H1 (cell line): Measurements from ENCODE around the gene CCBE1. TPM values are rescaled to one million over a fixed set of nuclear protein-coding genes. Genes with fewer than 3 reads are reported as not detected.

Experiments used
- CTCF ChIA-PET: fragments of 300-600 bp; sonication (Branson Sonifier 250); formaldehyde crosslinking; loops from one replicate; lab custom pipeline; 2021; ENCODE audit not compliant: partially characterized antibody; lab: Charles Lee
- POLR2A ChIA-PET: fragments of 300-600 bp; sonication (Branson Sonifier 250); formaldehyde crosslinking; loops from one replicate; lab custom pipeline; 2021; ENCODE audit warnings: inconsistent platforms; ENCODE audit not compliant: partially characterized antibody; lab: Charles Lee
- DNase-seq, 2 experiments: peaks; one replicate each; pipeline versions ENCODE4 v3.0.0 to v3.0.0-alpha.2; 2010 to 2022; ENCODE audit warnings: low spot score in 2 of 2, low read depth in 1 of 2, mixed read lengths in 1 of 2
- FAIRE-seq: peaks from 2 replicates; lab custom pipeline; 2011; peaks lifted over from hg19 to GRCh38; lab: Jason Lieb, UNC
- H2AFZ ChIP-seq: 2 replicates; pipeline ENCODE4 v1.8.1; 2012; ENCODE audit warnings: low read length, inconsistent platforms
- H2AK5ac ChIP-seq: 2 replicates; pipeline ENCODE4 v1.6.1; 2013; ENCODE audit warnings: low read depth, low read length
- H2BK120ac ChIP-seq: replicated peaks from 2 replicates; pipeline ENCODE3; 2013; ENCODE audit warnings: low read depth, low read length, inconsistent platforms
- H2BK12ac ChIP-seq: 2 replicates; pipeline ENCODE4 v1.6.1; 2013; ENCODE audit warnings: low read depth, low read length
- H2BK15ac ChIP-seq: 2 replicates; pipeline ENCODE4 v1.6.1; 2013; ENCODE audit warnings: low read length
- H2BK20ac ChIP-seq: 2 replicates; pipeline ENCODE4 v1.6.1; 2013; ENCODE audit warnings: low read length
- H2BK5ac ChIP-seq: 2 replicates; pipeline ENCODE4 v1.6.1; 2013; ENCODE audit warnings: low read depth, low read length
- H3K14ac ChIP-seq: 2 replicates; pipeline ENCODE4 v1.6.1; 2013; ENCODE audit warnings: inconsistent platforms; ENCODE audit not compliant: insufficient read length
- H3K18ac ChIP-seq: 2 replicates; pipeline ENCODE4 v1.6.1; 2013; ENCODE audit warnings: low read length; ENCODE audit errors: extremely low read depth
- H3K23ac ChIP-seq: 2 replicates; pipeline ENCODE4 v1.6.1; 2013; ENCODE audit warnings: inconsistent platforms; ENCODE audit not compliant: insufficient read length
- H3K23me2 ChIP-seq: 2 replicates; pipeline ENCODE4 v1.6.1; 2013; ENCODE audit warnings: low read depth, low read length
- H3K27ac ChIP-seq: 2 replicates; pipeline ENCODE4 v1.6.1; 2011; ENCODE audit warnings: low read depth, low read length, inconsistent platforms
- H3K27me3 ChIP-seq, 4 experiments: replicated peaks in 1 of 4; 1 replicate in 1 of 4; 2 replicates in 3 of 4; pipeline versions ENCODE4 v1.6.1 to v1.8.1; 2011 to 2013; ENCODE audit warnings: low read length in 3 of 4, mild to moderate bottlenecking in 3 of 4, inconsistent platforms in 2 of 4, mixed read lengths in 2 of 4, moderate library complexity in 1 of 4; ENCODE audit not compliant: control insufficient read depth in 3 of 4, insufficient read depth in 3 of 4; ENCODE audit errors: extremely low read depth in 1 of 4
- H3K36me3 ChIP-seq, 4 experiments: 2 replicates each; pipeline versions ENCODE4 v1.6.1 to v1.8.1; 2011 to 2013; ENCODE audit warnings: mild to moderate bottlenecking in 4 of 4, low read length in 3 of 4, moderate library complexity in 2 of 4, control low read depth in 1 of 4, inconsistent platforms in 1 of 4; ENCODE audit not compliant: insufficient read depth in 4 of 4, control insufficient read depth in 2 of 4
- H3K4ac ChIP-seq: replicated peaks from 2 replicates; pipeline ENCODE3; 2013; ENCODE audit warnings: low read length, low read depth, mixed read lengths, inconsistent platforms; ENCODE audit not compliant: insufficient read length
- H3K4me1 ChIP-seq, 4 experiments: replicated peaks in 1 of 4; 1 replicate in 1 of 4; 2 replicates in 3 of 4; pipeline versions ENCODE4 v1.6.1 to v1.8.1; 2011 to 2013; ENCODE audit warnings: low read length in 3 of 4, inconsistent platforms in 2 of 4, mixed read lengths in 1 of 4; ENCODE audit not compliant: insufficient read depth in 4 of 4, control insufficient read depth in 3 of 4
- H3K4me2 ChIP-seq, 2 experiments: 2 replicates each; pipeline versions ENCODE4 v1.6.1 to v1.8.1; 2011 to 2013; ENCODE audit warnings: low read depth in 2 of 2, low read length in 2 of 2, control low read depth in 1 of 2, inconsistent platforms in 1 of 2, mild to moderate bottlenecking in 1 of 2; ENCODE audit not compliant: insufficient read depth in 1 of 2
- H3K4me3 ChIP-seq, 4 experiments: fragments of 200-600, 300-600 bp in 1 of 4; sonication (generic), shearing (Covaris generic), sonication (Bioruptor Twin) in 1 of 4; 2 replicates each; pipeline versions ENCODE4 v1.5.1 to v1.8.1; 2011 to 2016; ENCODE audit warnings: low read length in 4 of 4, low read depth in 3 of 4, control low read depth in 2 of 4, inconsistent platforms in 2 of 4, mild to moderate bottlenecking in 2 of 4, mixed read lengths in 1 of 4, moderate library complexity in 1 of 4; ENCODE audit not compliant: insufficient read depth in 2 of 4; ENCODE audit errors: extremely low read depth in 1 of 4
- H3K56ac ChIP-seq: replicated peaks from 2 replicates; pipeline ENCODE3; 2013; ENCODE audit warnings: low read depth, mild to moderate bottlenecking, mixed read lengths, low read length, inconsistent platforms; ENCODE audit not compliant: insufficient read length
- H3K79me1 ChIP-seq: 2 replicates; pipeline ENCODE4 v1.6.1; 2013; ENCODE audit warnings: low read depth, low read length, control low read depth
- H3K79me2 ChIP-seq, 2 experiments: 2 replicates each; pipeline versions ENCODE4 v1.6.1 to v1.8.1; 2012 to 2013; ENCODE audit warnings: low read length in 2 of 2, mild to moderate bottlenecking in 2 of 2, inconsistent platforms in 1 of 2; ENCODE audit not compliant: insufficient read depth in 2 of 2, control insufficient read depth in 1 of 2
- H3K9ac ChIP-seq, 4 experiments: replicated peaks in 1 of 4; 1 replicate in 1 of 4; 2 replicates in 3 of 4; pipeline versions ENCODE4 v1.6.1 to v1.8.1; 2011 to 2013; ENCODE audit warnings: low read depth in 3 of 4, low read length in 3 of 4, control low read depth in 2 of 4, mild to moderate bottlenecking in 2 of 4, moderate library complexity in 2 of 4, inconsistent platforms in 1 of 4; ENCODE audit errors: extremely low read depth in 1 of 4
- H3K9me3 ChIP-seq, 2 experiments: 2 replicates each; pipeline versions ENCODE4 v1.6.1 to v1.8.1; 2012 to 2013; ENCODE audit warnings: mild to moderate bottlenecking in 2 of 2, moderate library complexity in 2 of 2, control low read depth in 1 of 2, inconsistent platforms in 1 of 2, low read depth in 1 of 2, low read length in 1 of 2, mixed read lengths in 1 of 2; ENCODE audit not compliant: insufficient read depth in 2 of 2
- H4K20me1 ChIP-seq, 2 experiments: replicated peaks in 1 of 2; 2 replicates each; pipeline versions ENCODE3 to v1.8.1; 2011 to 2013; ENCODE audit warnings: inconsistent platforms in 2 of 2, low read length in 2 of 2, mild to moderate bottlenecking in 1 of 2; ENCODE audit not compliant: insufficient read depth in 2 of 2, control insufficient read depth in 1 of 2
- H4K5ac ChIP-seq: 2 replicates; pipeline ENCODE4 v1.6.1; 2013; ENCODE audit warnings: low read length, low read depth, mixed read lengths, inconsistent platforms; ENCODE audit not compliant: insufficient read length
- H4K8ac ChIP-seq: 2 replicates; pipeline ENCODE4 v1.8.0; 2013; ENCODE audit warnings: mild to moderate bottlenecking, moderate library complexity, low read length, inconsistent platforms; ENCODE audit not compliant: insufficient read depth; ENCODE audit errors: extremely low read depth
- H4K91ac ChIP-seq: replicated peaks from 2 replicates; pipeline ENCODE3; 2013; ENCODE audit warnings: low read length, mixed read lengths, inconsistent platforms; ENCODE audit not compliant: insufficient read length
- CHD2 ChIP-seq: IDR thresholded peaks from 2 replicates; pipeline ENCODE4 v1.6.1; 2012; ENCODE audit warnings: low read length, improper control_type of control experiment
- HDAC6 ChIP-seq: IDR thresholded peaks from one replicate; pipeline ENCODE4 v1.7.1; 2012; ENCODE audit warnings: low read depth, mild to moderate bottlenecking, inconsistent platforms, low read length, moderate library complexity
- TBP ChIP-seq: IDR thresholded peaks from 2 replicates; pipeline ENCODE4 v1.6.1; 2011; ENCODE audit warnings: low read depth, low read length, improper control_type of control experiment
- WGBS, 2 experiments: shearing (Covaris generic) in 1 of 2; methylation state at CpG; one replicate each; pipeline versions ENCODE4 v1.1.6 to v1.1.7; 2013 to 2015; ENCODE audit warnings: low lambda C conversion rate in 2 of 2, mixed read lengths in 2 of 2, inconsistent platforms in 1 of 2, low coverage in 1 of 2, missing lambda C conversion rate in 1 of 2; ENCODE audit not compliant: insufficient replicate concordance in 2 of 2, insufficient coverage in 1 of 2, insufficient read length in 1 of 2; ENCODE audit errors: extremely low coverage in 1 of 2, missing lambda C conversion rate in 1 of 2; 5-methylcytosine and 5-hydroxymethylcytosine counted together
- polyA plus RNA-seq, 7 experiments: library from polyadenylated mRNA; depleted of rRNA in 3 of 7; stranded (reverse) in 5 of 7; unstranded in 2 of 7; fragments of >200 nt in 5 of 7; fragments of 200-250 nt in 2 of 7; gene quantifications; 1 replicate in 5 of 7; 2 replicates in 1 of 7; 4 replicates in 1 of 7; pipeline versions ENCODE4 v1.2.1 to v1.2.3, GENCODE V29; 2011 to 2013; ENCODE audit warnings: missing spikeins in 2 of 7, mixed read lengths in 2 of 7
- total RNA-seq: library from RNA; stranded (reverse); fragmentation: NEBNext Ultra II Directional; extraction: Animal tissue kit (Norgen Biotek cat#: 25700); gene quantifications from 2 replicates; pipeline ENCODE4 v1.2.1, GENCODE V29; 2021
- TF ChIP-seq, protein P1 (sequence below): IDR thresholded peaks from 2 replicates; pipeline ENCODE4 v1.6.1; 2012; ENCODE audit warnings: low read length, inconsistent platforms

Gene CCBE1
- total and polyA plus RNA-seq, 2 of the 8 experiments (the other 6 are each of a cell fraction or from before 2014, with no cell fraction given) = 2.1 to 2.6 TPM

GRCh38 chr18:59639136-59639535, 58.1 kb downstream of the CCBE1 start:
- Histone ChIP-seq H2BK120ac (peak overlapping the region; percentile 72), H2BK12ac (no peak overlapping the region), H3K4me2 (no peak overlapping the region), H3K23ac (no peak overlapping the region), H4K8ac (no peak overlapping the region), H3K9me3 (no peaks in the 10 kb centered on the region), H2BK15ac (no peak overlapping the region), H3K27ac (no peak overlapping the region), H3K18ac (no peak overlapping the region), H3K27me3 (no peaks in the 10 kb centered on the region), H3K4me3 (no peak overlapping the region), H3K4me1 (peaks cover 0 to 6% (median 1%) of the 10 kb centered on the region in 4 experiments; a peak in 5 of 7 replicates), H2BK5ac (no peak overlapping the region), H3K23me2 (no peaks in the 10 kb centered on the region), H4K20me1 (no peaks in the 10 kb centered on the region), H3K9ac (no peak overlapping the region), H4K5ac (no peak overlapping the region), H3K36me3 (no peaks in the 10 kb centered on the region), H2AFZ (no peak overlapping the region), H3K56ac (no peak overlapping the region), H2BK20ac (no peak overlapping the region), H3K4ac (no peak overlapping the region), H3K79me2 (no peaks in the 10 kb centered on the region), H4K91ac (no peak overlapping the region), H3K14ac (no peak overlapping the region), H3K79me1 (no peaks in the 10 kb centered on the region), H2AK5ac (no peak overlapping the region)
- FAIRE-seq (no peak), DNase-seq (no peak)
- ChIA-PET POLR2A (no interaction called here), CTCF (interaction anchor here (3.1 kb wide), 1 partner anchor 8 kb away, joined by 12 read pairs; no protein-coding TSS in a partner anchor)
- 91% methylated on average over 2 of the region's 2 CpGs; no CpG with 5 or more reads in 1 of the 2 experiments for WGBS, 2 experiments
- TF ChIP-seq TBP (no peak), HDAC6 (no peak), CHD2 (no peak)
- TF ChIP-seq, protein P1, sequence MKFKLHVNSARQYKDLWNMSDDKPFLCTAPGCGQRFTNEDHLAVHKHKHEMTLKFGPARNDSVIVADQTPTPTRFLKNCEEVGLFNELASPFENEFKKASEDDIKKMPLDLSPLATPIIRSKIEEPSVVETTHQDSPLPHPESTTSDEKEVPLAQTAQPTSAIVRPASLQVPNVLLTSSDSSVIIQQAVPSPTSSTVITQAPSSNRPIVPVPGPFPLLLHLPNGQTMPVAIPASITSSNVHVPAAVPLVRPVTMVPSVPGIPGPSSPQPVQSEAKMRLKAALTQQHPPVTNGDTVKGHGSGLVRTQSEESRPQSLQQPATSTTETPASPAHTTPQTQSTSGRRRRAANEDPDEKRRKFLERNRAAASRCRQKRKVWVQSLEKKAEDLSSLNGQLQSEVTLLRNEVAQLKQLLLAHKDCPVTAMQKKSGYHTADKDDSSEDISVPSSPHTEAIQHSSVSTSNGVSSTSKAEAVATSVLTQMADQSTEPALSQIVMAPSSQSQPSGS = no peak
